RWPE2 (cell line): ENCODE measurements around the gene NAPSA.

ENCODE experiments used
- ATAC-seq: fragments of 200-7000 bp; cut with Tn5 transposase; 3 replicates; pipeline ENCODE4 v1.9.1; 2021; ENCODE audit warnings: low read depth
- DNase-seq: peaks from one replicate; pipeline ENCODE4 v3.0.0-alpha.2; 2020; ENCODE audit warnings: low spot score
- H3K27ac ChIP-seq: fragments of 450-650 bp; 2 replicates; pipeline ENCODE4 v1.5.1; 2017; ENCODE audit warnings: mild to moderate bottlenecking; ENCODE audit not compliant: poor library complexity, severe bottlenecking
- H3K27me3 ChIP-seq: fragments of 250-450 bp; sonication (Bioruptor Pico); 2 replicates; pipeline ENCODE4 v1.5.1; 2021; ENCODE audit warnings: mild to moderate bottlenecking, moderate library complexity; ENCODE audit not compliant: insufficient read depth, poor library complexity, severe bottlenecking
- H3K36me3 ChIP-seq: fragments of 250-450 bp; sonication (Bioruptor Pico); 2 replicates; pipeline ENCODE4 v1.5.1; 2020; ENCODE audit warnings: low read depth, mild to moderate bottlenecking, moderate library complexity
- H3K4me1 ChIP-seq: fragments of 250-450 bp; sonication (Bioruptor Pico); 2 replicates; pipeline ENCODE4 v1.5.1; 2021; ENCODE audit warnings: mild to moderate bottlenecking, moderate library complexity; ENCODE audit not compliant: insufficient read depth, poor library complexity, severe bottlenecking
- H3K4me3 ChIP-seq: fragments of 250-450 bp; sonication (Bioruptor Pico); 2 replicates; pipeline ENCODE4 v1.5.1; 2021; ENCODE audit warnings: mild to moderate bottlenecking, moderate library complexity; ENCODE audit not compliant: severe bottlenecking
- H3K9me3 ChIP-seq: fragments of 250-450 bp; sonication (Bioruptor Pico); 2 replicates; pipeline ENCODE4 v1.5.1; 2021; ENCODE audit warnings: mild to moderate bottlenecking, moderate library complexity; ENCODE audit not compliant: severe bottlenecking
- CTCF ChIP-seq: fragments of 450-650 bp; IDR thresholded peaks from one replicate; pipeline ENCODE4 v1.5.1; 2017; ENCODE audit warnings: mild to moderate bottlenecking, moderate library complexity; ENCODE audit not compliant: poor library complexity, severe bottlenecking

The NAPSA gene

GRCh38 chr19:50329146-50329925 is 36.1 kb downstream of the NAPSA start, which contains the start of gene KCNC3:
KCNC3 (minus strand) TSS chr19:50329377; CDS start chr19:50329082, 295 bp downstream.
- peaks cover 4% of the 10 kb centered on the region for H3K9me3 ChIP-seq
- peaks cover 55% of the 10 kb centered on the region for H3K27me3 ChIP-seq
- ATAC-seq (peak; percentile 76), DNase-seq (peak; percentile 98)
- no peak for TF ChIP-seq CTCF
- no peaks in the 10 kb centered on the region for H3K36me3 ChIP-seq
- no peaks in the 10 kb centered on the region for H3K4me1 ChIP-seq
- H3K4me3 ChIP-seq, result peak within 1 kb of the TSS; percentile 21
- no peak within 1 kb of the TSS for H3K27ac ChIP-seq

- peak; percentile 11 for ATAC-seq
- peaks cover 55% of the 10 kb centered on the region for H3K27me3 ChIP-seq
Observed at GRCh38 chr19:50328873-50329145, 36.6 kb downstream of the NAPSA start.

GRCh38 chr19:50328224-50328872 is 37.1 kb downstream of the NAPSA start:
- Histone ChIP-seq H3K36me3 (no peaks in the 10 kb centered on the region), H3K9me3 (peaks cover 4% of the 10 kb centered on the region), H3K27me3 (peaks cover 55% of the 10 kb centered on the region), H3K4me1 (no peaks in the 10 kb centered on the region), H3K4me3 (peak overlapping the region; percentile 21), H3K27ac (no peak overlapping the region)
- ATAC-seq (no peak), DNase-seq (peak; percentile 45)
- peak; percentile 45 for TF ChIP-seq CTCF

More at GRCh38 chr19:50328873-50329145, 36.6 kb downstream of the NAPSA start:
- H3K4me1 ChIP-seq, result no peaks in the 10 kb centered on the region
- H3K4me3 ChIP-seq, result peak overlapping the region; percentile 21
- no peaks in the 10 kb centered on the region for H3K36me3 ChIP-seq
- peaks cover 4% of the 10 kb centered on the region for H3K9me3 ChIP-seq
- no peak for TF ChIP-seq CTCF
- no peak for DNase-seq
- no peak overlapping the region for H3K27ac ChIP-seq

GRCh38 chr19:50327461-50328223 is 37.8 kb downstream of the NAPSA start:
- Histone ChIP-seq H3K9me3 (peaks cover 4% of the 10 kb centered on the region), H3K36me3 (no peaks in the 10 kb centered on the region), H3K4me1 (no peaks in the 10 kb centered on the region), H3K4me3 (no peak overlapping the region), H3K27me3 (peaks cover 51% of the 10 kb centered on the region), H3K27ac (no peak overlapping the region)
- ATAC-seq (no peak), DNase-seq (peak; percentile 35)
- no peak for TF ChIP-seq CTCF
